HG03378 (cell line): Measurements from ENCODE around the gene BAG1.

Experiments used
- ATAC-seq: cut with Tn5 transposase; IDR thresholded peaks from one replicate; pipeline ENCODE4 v1.9.1; 2021; ENCODE audit warnings: mild to moderate bottlenecking, moderate library complexity; ENCODE audit not compliant: unreplicated experiment

Gene BAG1

DNA sequence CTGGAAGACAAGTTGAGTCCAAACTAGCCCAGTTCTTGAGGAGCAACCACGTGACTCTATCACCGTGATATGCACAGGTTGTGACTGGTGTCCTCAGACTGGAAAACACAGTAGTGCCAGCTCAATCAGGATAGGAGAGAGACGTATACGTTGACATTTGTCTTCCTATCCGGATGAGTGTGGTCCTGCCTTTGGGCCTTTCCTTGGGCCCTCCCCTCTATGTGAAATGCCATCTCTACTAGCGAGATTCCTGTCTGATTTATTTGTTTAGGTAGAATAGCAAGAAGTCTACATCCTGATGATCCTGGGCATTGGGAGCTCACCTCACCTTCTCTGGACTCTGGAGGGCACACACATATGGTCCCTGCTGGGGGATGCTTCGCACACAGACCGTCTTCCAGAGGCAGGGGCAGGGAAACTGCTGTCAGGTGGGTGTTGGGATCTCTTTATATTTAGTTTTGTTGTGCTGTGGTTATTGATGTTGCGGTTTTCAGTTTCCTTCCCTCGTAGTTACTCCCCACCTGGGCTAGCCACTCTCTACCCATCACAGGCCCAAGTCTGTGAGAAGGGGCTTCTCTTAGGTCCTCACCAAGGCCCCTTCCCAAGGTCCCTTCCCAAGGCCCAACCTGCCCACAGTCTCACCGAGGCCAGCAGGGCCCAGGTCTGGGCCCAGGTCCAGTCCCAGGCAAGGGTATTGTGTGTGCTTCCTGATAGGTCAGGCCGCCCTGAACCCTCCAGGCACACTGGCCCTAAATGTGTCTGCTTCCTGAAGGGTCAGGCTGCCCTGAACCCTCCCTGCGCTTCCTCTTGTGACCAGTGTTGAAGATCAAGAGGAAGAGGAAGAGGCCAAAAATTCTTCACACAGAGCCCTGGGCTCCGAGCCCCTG lies 43.6 kb downstream of the BAG1 start:
- no peak for ATAC-seq

DNA sequence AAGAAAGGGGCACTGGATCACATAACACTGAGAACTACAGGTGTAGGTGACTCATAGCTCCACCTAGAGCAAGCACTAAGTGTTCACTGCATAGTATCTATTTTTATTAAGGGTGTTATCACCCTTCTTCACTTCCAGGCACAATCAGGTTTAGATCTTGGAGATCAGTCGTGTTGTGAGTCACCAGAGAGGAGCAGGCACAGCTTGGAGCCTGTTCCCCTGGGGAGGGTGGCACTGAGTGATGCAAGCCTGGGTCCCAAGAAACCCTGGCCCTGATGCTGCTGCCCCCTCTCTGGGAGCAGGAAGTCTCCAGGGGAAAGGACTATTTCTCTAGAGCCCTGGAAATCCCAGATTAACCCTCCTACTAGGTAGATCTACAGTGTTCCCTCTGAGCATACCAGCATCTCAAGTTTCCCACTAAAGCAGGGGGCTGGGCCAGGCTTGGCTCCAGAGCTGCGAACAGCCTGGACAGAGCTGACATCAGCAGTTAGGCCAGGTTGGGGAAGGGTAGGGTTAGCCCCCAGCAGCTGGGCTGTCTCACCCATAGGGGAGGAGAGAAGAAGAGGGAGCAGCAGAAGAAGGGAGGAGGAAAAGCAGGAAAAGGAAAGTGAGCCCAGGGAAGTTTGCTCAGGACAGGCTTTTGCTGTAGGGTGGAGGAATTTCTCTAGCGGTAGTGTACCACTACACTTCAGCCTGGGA lies 52.7 kb downstream of the BAG1 start:
- no peak for ATAC-seq

DNA sequence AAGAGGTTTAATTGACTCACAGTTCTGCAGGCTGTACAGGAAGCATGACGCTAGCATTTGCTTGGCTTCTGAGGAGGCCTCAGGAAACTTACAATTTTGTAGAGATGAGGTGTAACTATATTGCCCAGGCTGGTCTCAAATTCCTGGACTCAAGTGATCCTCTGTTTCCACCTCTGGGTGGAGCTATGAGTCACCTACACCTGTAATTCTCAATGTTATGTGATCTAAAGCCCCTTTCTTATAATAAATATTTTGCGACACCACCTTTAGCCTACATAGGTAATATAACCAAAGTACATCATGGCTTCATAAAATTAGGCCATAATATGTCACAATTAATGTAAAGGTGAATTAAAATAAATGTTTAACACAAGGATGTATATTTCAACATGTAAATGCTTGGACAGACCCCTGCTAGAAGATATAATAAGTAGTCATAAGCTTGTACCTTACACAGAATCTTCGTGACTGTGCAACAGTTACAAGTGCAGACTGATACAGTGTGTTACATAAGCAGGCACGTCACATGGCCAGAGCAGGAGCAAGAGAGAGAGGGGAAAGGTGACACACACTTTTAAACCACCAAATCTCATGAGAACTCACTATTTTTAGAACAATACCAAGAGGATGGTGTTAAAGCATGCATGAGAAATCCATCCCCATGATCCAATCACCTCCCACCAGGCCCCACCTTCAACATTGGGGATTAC lies 54.3 kb downstream of the BAG1 start:
- ATAC-seq = no peak

DNA sequence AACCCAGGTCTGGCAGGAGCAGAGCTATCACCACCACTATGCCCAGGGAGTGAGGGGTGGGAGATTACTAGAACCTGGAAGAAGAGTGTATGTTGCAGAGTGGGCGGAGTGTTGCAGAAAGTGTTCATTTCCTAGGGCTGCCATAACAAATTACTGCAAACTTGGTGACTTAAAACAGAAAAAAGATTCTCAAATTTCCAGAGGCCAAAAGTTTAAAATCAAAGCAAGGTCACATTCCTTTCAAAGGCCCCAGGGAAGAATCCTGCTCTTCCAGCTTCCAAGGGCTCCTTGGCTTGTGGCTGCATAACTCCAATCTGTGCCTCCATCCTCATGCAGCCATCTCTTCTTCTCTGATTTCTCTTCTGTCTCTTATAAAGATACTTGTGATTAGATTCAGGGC lies 55.1 kb downstream of the BAG1 start:
- ATAC-seq = no peak

DNA sequence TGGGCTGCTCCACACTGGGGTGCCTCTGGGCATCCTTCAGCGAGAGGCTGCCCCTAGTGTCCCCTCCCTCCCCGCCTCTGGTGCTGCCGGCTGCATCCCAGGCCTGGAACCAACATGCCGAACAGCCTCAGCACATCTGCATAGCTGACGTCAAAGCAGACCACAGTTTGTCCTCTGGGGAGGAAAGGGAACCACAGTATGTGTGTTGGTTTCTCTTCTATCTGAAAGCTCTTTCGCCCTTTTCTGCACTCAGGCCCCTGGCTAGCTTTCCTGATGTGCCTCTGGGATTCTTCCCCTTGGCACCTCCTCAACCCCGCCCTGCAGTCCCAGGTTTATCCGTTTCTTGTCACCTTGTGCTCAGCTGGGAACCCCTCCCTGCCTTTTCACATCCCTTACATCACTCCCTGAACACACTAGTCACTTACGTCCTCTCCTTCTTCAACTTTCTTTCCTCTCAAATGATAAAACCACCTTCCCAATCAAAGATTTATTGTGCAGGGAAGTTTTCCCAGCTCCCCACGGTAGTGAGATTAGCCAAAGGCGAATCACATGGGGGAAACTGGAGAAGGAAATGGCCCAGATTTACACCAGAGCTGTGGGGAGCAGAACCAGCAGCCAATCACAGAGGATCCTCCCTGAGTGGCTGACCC lies 61.8 kb downstream of the BAG1 start:
- ATAC-seq = peak; percentile 99
